Embryonic facial prominence (tissue), 1 donor: Measurements from ENCODE around the gene ERICH4.
A peak's percentile ranks its signal among the peaks of the same experiment; 100 is the strongest.
"Not testable (repeated sequence)": the region's sequence is repeated elsewhere in the genome, so short reads cannot be mapped to it uniquely, and the experiment has no call there.

Experiments
- DNase-seq: peaks from one replicate; pipeline ENCODE4 v3.0.0-alpha.2; 2016; ENCODE audit errors: extremely low spot score

Gene ERICH4

DNA sequence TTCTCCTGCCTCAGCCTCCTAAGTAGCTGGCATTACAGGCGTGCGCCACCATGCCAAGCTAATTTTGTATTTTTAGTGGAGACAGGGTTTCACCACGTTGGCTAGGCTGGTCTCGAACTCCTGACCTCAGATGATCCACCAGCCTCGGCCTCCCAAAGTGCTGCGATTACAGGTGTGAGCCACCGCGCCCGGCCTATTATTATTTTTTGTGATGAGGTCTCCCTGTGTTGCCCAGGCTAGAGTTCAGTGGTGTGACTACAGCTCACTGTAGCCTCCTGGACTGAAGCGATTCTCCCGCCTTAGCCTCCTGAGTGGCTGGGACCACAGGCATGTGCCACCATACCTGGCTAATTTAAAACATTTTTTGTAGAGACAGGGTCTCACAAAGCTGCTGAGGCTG, 7.6 kb upstream of the ERICH4 start:
- DNase-seq: not testable (repeated sequence)

DNA sequence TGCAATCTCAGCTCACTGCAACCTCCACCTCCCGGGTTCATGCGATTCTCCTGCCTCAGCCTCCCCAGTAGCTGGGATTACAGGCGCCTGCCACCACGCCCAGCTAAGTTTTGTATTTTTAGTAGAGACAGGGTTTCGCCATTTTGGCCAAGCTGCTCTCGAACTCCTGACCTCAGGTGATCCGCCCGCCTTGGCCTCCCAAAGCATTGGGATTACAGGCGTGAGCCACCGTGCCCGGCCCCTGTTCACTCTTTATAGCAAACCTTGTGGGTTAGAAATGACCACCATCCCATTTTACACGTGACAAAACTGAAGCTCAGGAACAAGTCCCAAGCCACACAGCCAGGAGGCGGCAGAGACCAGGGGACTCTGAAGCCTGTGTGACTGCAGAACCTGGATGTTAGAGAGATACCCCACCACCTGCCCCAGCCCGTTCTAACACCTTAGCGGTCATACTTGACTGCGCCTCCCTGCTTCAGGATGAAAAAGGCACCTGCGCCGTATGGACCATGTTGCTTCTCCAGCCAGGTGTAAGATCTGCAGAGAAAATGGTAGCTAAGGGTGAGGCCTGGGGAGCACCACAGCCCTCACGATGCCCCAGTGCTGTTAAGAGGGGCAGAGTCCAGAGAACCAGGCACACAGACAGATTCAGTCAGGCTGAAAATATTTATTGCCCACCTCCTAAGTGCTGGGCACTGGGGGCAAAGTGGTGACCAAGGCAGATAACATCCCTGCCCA, 6.9 kb upstream of the ERICH4 start:
- DNase-seq: no peak

DNA sequence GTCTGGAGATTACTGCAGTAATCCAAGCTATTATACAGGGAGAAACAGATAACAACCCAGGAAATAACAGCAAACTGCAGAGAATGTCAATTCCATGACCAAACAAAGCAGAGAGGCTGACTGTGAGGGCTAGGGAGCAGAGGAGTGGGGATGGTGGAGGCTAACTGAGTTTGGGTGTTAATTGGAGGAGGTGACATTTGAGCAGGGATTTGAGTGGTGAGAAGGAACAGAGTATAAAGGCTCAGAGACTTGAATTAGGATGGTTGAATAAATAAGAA, 6.3 kb upstream of the ERICH4 start:
- no peak for DNase-seq

DNA sequence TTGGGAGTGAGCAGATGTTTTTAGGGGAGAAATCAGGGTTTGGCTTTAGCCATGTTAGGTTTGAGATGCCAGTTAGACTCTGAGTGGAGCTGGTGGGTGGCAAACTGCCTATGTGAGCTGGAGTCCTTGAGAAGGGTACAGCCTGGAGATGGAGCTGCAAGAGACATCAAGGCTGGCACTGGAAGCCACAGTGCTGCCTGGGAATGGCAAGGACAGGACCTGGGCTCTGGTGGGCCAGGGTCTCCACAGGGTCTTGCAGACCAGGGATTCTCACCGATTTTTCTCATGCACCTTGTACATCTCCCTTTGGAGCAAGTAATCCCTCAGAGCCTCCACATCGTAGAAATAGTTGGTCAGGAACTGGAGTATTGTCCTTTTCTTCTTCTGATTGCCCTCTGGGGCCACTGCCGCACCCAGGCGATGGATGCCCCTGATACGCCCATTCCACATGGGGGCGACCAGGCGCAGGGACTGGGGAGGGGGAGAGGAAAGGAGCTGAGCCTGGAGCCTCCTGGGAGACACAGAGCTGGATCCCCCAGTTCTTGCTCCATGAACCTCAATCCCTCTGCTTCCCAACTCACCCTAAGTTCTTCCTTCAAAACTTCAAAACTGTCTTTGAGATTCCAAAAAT, 4.9 kb upstream of the ERICH4 start:
- DNase-seq: no peak

DNA sequence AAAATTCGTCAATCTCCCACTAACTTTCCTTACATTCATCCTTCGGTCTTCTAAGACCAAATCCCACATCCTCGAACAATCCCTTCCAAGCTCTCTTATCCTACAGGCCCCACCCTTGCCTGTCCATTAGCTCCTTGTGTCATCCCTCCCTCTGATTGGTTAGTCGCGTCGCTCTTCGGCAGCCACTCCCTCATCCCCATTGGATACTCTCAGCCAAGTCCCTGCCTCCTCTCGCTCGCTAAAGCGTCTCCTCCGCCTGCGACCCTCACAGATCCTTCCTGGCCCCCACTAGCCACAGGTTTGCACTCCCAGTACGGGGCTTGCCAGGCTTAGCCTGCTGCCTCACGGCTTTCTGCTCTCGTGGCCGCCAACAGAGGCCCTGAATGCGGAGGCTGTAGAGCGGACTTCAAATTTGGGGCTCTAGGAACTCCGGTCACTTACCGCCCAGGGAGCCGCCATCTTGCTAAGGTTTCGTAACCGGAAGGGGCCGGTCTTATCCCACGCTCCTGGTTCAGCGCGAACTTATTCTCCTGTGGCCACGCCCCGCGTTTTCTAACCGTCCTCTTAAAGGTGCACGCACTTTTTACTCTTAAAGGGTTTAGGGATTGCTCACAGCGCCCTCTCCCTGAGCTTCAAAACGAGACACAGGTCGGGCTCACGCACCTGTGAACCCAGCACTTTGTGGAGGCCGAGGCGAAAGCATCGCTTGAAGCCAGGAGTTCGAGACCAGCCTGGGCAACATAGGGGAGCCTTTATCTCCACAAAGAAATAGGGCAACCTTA, 3.3 kb upstream of the ERICH4 start, which contains the start of gene DMAC2:
Gene DMAC2, minus strand, starts transcription at position 472 of the 782 bp plus-strand sequence. Its CDS starts 13 bp downstream, at position 459.
- DNase-seq: peak; percentile 95

DNA sequence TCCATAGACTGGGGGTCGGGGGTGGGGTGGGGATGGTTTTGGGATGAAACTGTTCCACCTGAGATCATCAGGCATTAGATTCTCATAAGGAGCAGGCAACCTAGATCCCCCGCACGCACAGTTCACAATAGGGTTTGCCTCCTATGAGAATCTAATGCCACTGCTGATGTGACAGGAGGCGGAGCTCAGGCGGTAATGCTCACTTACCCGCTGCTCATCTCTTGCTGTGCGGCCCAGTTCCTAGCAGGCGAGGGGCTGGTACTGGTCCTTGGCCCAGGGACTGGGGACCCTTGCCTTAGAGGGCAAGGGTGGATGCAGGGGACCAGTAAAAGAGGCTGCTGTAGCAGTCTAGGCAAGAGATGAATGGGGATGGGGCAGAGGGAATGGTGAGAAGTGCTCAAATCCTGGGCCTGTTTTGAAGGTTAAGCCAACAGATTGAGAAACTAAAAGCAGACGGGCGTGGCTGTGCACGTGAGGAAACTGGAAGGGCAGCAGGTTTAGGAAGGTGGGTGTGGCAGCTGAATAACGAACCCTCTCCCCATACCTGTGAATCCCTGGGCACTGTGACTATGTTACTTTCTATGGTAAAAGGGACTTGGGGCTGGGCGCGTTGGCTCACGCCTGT, 1.5 kb upstream of the ERICH4 start:
- no peak for DNase-seq

DNA sequence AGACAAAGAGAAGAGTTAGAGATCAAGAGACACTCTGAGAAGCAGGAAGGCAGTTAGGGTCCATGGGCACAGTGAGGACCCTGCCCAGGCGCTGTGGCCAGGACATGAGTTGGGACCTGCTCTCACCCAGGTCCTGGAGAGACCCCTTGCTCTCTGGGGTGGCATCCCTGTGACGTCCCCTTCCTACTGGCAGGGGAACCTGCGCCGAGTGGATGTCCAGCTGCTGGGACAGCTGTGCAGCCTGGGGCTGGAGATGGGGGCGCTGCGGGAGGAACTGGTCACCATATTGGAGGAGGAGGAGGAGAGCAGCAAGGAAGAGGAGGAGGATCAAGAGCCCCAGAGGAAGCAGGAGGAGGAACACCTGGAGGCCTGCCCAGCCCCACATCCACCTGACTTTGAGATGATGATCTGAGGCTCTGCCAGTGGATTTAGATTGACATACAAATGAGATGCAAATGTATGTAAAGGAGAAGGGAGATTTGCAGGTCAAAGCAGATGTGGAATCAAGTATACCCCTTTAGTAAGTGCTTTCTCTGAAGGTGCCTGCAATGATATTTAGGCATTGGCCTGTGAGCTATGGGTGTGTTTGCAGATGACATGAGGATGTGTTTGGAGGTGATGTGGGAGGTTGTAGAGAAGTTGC, 978 bp downstream of the ERICH4 start:
- DNase-seq: no peak

DNA sequence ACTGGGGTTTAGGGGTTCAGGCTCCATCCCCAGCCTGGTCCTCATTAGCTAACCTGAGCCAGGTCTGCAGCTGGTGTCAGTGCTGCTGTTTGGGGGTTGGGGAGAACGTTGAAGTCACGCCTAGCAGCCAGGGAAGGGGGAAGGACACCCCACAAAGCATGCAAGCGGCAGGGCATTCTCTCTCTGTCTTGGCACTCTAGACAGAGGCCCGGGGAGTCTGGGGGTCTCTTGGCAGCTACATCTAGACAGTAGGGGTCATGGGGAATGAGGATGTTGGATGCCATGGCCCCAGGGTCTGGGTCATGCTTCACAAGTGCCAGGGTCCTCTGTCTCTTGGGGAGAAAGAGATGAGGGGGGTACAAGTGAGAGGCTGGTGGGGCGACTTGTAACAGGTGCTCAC, 2.6 kb downstream of the ERICH4 start:
- DNase-seq: no peak

DNA sequence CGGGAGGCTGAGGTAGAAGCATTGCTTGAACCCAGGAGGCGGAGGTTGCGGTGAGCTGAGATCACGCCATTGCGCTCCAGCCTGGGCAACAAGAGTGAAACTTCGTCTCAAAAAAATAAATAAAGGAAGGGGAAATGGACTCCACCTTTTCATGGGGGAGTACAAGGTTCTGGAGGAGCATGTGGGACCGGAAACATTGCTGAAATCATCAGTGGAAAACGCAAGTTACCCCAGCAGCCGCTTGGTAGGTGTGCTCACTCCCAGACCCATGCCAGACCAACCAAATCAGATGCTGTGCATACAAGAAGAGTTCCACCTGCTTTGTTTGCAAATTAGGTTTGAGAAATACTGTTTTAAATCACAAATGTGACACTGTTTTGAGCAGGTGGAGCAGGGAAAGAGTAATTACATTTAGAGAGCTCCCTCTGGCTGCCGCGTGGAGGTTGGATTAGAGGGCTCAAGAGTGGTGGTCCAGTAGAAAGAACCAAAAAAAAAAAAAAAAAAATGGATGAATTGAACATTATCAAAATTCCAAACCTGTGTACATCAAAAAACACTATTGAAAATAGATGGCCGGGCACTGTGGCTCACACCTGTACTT, 4.9 kb downstream of the ERICH4 start:
- no peak for DNase-seq

DNA sequence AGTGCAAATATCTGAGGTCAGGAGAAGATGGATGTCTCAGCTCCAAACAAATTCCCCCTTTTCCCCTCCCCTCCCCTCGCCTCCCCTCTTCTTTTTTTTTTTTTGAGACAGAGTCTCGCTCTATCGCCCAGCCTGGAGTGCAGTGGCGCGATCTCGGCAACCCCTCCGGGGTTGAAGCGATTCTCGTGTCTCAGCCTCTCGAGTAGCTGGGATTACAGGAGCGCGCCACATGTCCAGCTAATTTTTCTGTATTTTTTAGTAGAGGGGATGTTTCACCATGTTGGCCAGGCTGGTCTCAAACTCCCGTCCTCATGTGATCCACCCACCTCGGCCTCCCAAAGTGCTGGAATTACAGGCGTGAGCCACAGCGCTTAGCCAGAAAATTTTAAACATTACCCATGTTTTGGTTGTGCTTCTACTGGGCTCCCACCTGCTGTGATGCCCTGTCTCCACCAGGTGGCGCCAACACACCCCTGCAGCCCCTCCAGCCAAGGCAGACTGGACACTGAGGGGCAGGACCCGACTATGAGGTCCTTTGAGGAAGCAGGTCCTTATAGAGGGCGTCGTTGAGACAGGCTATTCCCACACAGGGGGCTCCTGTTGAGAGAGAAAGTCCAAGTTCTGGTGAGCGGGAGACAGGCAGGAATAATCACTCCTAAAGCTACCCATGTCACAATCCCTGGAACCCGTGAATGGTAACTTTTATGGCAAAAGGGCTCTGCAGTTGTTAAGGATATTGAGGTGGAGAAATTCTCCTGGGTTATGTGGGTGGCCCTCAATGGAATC, 6.3 kb downstream of the ERICH4 start:
- DNase-seq: no peak

DNA sequence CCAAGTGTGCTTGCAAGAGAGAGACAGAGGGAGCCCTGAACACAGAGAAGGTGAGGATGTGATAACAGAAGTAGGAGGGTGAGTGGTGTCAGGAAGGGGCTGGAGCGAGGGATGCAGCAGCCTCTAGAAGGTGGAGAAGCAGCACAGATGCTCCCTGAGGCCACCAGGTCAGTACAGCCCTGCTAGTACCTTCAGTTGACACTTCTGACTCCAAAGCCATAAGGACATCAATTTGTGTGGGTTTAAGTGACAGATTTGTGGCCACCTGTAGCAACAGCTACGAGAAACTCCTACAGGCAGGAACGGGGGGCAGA, 6.9 kb downstream of the ERICH4 start:
- DNase-seq: no peak

DNA sequence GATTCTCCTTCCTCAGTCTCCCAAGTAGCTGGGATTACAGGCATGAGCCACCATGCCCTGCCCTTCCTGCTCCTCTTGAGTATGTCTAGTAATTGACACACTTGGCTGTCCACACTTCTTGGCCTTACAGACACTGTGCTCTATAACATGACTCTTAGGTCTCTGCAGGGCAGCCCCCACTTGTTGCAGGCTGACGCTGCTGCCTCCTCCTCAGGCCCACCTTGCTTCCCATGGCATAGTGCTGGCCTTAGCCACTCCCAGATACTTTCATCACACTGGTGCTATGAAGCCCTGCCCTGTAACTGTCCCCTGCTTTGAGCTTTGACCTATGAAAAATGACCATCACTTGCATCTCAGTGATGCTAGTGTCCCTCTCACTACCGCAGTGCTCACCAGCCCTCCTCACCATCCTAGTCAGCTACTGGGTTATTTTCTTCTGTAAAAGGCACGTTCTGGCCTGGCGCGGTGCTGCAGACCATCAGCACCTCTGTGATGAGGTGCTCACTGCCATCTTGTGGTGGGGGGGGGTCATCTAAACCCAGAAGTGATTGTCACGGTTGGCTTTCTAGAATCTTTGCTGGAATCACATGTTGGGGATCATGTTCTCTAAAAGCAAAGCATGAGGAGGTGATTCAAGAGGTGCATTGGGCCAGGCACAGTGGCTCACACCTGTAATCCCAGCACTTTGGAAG, 9.8 kb downstream of the ERICH4 start:
- no peak for DNase-seq

DNA sequence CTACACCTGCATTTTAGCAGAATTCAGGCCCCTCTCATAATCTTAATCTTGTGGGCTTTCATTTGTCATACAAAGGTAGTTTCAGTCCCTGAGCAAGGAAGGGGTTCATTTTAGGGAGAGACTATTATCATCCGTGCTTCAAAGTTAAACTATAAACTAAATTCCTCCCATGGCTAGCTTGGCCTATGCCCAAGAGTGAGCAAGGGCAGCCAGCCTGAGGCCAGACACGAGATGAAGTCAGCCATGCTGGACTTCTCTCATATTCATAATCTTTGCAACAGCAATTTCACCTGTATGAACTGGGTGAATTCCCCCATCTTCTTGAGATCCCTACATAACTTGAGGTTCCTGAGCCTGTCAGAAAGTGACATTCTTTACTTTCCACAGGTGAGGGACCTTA, 13.0 kb downstream of the ERICH4 start:
- DNase-seq: no peak

DNA sequence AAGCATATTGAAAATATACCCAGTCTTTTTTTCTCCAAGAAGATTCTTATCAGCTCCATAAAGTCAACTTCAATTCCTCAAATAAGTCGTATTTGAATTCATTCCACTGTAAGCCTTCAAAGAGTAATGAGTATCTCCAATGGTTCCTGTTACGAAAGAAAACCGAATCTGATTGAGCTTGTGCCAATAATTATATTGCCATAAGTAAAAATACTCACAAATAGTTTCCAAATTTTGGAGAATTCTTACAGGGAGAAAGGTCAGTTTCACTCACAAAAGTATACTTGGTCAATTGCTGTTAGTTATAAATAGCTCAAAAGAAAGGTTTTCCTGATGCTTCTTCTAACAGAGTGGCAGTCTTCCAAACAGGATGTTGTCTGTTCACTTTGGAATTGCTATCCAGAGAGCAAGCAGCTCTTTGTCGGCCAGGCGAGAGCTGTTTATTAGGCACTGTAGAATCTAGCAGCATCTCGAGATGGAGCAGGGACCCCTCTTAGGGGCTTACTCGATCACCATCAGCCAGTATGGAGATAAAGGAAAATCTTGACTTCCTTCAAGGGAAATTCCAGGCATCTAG, 13.5 kb downstream of the ERICH4 start:
- DNase-seq: no peak

DNA sequence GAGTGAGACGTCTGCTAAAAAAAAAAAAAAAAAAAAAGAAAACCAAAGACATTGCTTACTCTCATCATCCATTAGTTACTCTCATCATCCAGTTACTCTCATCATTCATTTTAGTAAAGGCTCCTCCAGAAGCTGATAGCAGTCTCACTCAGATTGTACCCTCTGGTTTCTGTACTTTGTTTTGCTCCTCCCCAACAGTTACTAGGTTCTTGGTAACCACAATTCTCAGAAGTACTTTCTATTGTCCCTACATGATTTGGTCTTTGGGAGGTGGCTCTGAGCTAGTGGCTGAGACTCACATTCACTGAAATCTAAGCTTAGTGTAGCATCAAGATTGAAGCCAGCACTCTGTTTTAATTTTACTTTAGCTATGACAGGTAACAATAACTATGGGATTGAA, 14.3 kb downstream of the ERICH4 start:
- no peak for DNase-seq

DNA sequence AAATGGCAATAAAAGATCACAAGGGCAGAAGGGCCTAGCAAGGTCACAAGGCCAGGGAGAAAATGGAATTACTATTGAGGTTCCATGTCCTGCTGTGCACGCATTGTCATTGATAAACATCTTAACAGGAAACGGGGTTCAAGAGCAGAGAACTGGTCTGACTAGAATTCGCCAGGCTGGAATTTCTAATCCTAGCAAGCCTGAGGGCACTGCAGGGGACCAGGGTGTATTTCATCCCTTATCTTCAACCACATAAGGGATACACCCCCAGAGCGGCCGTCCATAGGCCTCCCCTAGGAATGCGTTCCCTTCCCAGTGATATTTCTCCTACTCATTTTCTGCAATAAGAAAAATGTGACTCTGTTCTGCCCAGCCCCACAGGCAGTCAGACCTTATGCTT, 19.5 kb downstream of the ERICH4 start:
- no peak for DNase-seq

DNA sequence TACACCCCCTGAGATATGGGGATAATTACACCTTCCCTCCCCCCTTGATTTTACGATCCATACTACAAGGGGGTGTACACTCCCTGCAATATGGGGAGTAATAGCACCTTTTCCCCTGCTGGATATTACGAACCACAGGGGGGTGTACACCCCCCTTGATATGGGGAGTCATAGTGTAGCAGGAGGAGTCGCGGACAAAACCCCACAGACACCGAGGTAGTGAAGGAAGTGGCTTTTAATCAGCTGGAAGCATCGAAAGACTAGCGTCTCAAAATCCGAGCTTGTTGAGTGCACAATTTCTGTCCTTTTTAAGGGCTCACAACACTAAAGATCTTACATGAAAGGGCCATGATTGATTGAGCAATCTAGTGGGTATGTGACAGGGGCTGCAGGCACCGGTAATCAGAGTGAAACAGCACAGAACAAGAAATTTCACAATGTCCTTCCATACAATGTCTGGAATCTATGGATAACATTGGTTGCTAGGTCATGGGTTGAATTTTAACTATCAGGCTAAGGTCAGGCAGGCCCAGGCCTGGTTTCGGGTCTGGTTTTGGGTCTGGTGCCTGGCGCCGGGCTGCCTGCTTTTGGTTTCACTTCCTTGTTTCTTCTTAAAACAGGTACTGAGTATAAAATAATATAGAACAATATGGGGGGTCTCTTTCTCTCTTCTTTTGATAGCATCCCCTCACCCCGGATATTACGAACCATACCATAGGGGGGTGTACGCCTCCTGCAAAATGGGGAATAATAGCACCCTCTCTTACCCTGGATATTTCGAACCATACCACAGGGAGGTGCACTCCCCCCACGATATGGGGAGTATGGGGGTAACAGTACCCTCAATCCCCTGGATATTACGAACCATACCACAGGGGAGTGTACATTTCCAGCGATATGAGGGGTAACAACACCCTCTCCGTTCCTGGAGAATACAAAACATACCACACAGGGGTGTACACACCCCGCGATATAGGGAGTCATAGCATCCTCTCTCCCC, 20.6 kb downstream of the ERICH4 start:
- DNase-seq: not testable (repeated sequence)

DNA sequence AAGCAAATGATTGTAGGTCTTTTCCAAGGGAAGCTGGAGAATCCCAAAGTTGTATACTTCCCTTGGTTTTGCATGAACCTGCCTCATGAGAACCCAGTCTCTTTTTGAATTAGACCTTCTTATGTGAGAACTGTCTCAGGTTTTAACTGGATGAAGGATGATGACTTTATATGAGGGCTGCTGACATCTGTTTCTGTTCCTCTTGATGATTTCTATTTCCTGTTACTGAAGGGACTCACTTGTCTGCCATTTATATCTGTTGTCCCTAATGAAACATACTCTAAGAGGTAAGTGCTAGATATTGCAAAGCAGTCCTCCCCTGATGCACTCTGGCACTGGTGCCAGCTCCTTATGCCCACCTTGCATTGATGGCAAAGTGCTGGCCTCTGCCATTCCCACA, 33.6 kb downstream of the ERICH4 start:
- DNase-seq: no peak

DNA sequence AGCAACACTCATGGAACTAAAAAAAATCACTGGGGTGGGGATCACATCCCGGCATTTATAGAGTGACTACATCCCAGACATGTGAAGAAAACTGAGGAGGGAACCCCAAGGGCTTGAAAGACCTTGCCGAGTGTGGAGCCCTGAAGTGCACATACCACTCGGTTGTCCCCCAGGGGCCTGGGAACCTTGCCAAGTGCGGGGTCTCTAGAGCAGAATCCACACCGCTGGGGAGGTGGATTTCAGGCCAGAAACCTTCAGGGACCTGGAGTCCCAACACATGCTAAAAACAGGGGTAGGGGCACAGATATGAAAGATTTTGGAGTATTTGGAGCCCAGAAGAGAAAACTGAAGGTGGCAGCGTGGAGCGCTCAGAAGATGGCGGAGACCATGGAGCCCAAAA, 35.2 kb downstream of the ERICH4 start:
- no peak for DNase-seq
